ENCODE data around the gene SSBP2.
"Not testable (repeated sequence)": the region's sequence is repeated elsewhere in the genome, so short reads cannot be mapped to it uniquely, and the experiment has no call there.

The SSBP2 gene

DNA sequence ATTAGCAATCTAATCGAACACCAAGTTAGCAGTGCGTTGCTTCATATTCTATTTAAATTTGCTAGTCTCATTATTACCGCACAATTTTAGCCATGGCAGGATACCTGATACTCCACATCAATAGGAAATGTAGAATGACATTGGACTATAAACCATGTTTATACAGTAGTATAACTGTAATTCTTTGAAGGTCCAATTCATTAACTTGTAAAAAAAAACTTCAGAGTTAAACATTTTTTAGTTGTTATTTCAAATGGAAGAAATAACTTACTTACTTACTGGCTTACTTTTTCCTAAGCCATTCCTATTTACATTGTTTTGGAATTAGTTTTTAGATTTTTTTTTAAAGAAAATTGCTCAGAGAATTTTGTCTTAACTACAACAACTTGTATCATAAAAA lies 321.5 kb downstream of the SSBP2 start:
- H3K4me3 Mint-ChIP-seq = no peak overlapping the region
- no peak overlapping the region for H3K27ac Mint-ChIP-seq
- H3K4me1 Mint-ChIP-seq (ENCODE audit: low read depth) = peaks cover 6% of the 10 kb centered on the region
- H3K9me3 Mint-ChIP-seq = no peaks in the 10 kb centered on the region
- H3K36me3 Mint-ChIP-seq (ENCODE audit: low read depth) = no peaks in the 10 kb centered on the region
- H3K27me3 Mint-ChIP-seq (ENCODE audit: low read depth) = no peaks in the 10 kb centered on the region

DNA sequence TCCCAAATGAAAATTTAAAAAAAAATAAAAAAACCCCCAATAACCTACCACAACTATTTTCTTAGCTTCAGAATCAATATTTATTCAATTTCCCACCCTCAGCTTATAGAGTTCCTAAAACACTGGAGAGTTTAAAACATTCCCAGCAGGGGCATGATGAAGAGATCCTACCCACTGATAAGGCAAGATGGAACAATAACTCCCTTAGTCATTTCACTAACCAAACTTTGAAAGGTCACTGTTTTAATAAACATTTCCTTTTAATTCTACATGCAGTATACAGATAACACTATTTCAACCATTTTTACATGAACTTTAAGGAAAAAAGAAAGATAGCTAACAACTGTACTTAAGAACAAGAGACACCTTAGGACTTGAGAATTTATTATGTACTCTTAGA lies 322.0 kb downstream of the SSBP2 start:
- Mint-ChIP-seq H3K4me1 (ENCODE audit: low read depth) (peaks cover 6% of the 10 kb centered on the region), H3K4me3 (no peak overlapping the region), H3K27ac (no peak overlapping the region)

DNA sequence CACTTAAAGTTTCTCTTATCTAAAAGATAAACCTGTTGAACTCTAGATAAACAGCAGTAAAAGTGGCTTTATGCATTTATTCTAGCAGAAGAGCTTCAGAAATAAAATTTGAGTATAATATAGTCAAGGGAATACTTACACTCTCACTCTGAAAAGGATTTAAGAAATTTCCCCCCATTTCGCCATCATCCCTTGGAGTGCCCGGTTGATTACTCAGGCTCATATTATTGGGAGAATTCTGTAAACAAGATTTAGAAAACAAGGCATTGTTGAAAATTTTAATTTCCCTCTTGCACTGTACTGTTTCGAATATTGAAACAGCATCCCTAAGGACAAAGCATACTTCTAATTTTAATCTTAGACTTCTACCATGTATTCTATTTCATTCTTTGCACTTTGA lies 322.5 kb downstream of the SSBP2 start:
- Mint-ChIP-seq H3K4me3 (no peak overlapping the region), H3K4me1 (ENCODE audit: low read depth) (peaks cover 6% of the 10 kb centered on the region), H3K9me3 (no peaks in the 10 kb centered on the region), H3K27me3 (ENCODE audit: low read depth) (no peaks in the 10 kb centered on the region), H3K36me3 (ENCODE audit: low read depth) (no peaks in the 10 kb centered on the region), H3K27ac (no peak overlapping the region)

More for the DNA sequence above, 322.0 kb downstream of the SSBP2 start:
- no peaks in the 10 kb centered on the region for H3K27me3 Mint-ChIP-seq (ENCODE audit: low read depth)
- H3K36me3 Mint-ChIP-seq (ENCODE audit: low read depth) = no peaks in the 10 kb centered on the region
- H3K9me3 Mint-ChIP-seq = no peaks in the 10 kb centered on the region

DNA sequence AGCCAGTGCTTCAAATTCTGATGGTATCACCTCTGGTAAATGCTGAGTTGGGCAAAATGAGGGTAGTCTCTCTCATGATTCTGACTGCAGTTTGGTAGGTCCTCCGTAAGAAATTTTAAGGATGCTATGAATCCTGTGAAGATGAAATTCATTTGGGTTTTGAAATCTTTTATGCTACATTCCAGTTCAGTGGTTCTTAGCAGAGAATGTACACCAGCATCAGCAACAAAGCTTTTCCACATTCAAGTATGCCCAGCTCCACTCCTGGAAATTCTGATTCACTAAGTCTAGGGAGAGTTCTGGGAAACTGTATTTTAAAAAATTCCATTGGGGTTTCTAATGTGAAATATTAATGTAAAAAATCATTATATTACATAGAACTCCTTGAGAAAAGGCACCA lies 323.3 kb downstream of the SSBP2 start:
- Mint-ChIP-seq H3K36me3 (ENCODE audit: low read depth) (no peaks in the 10 kb centered on the region), H3K27ac (no peak overlapping the region), H3K9me3 (no peaks in the 10 kb centered on the region), H3K27me3 (ENCODE audit: low read depth) (no peaks in the 10 kb centered on the region), H3K4me1 (ENCODE audit: low read depth) (peaks cover 6% of the 10 kb centered on the region), H3K4me3 (no peak overlapping the region)

DNA sequence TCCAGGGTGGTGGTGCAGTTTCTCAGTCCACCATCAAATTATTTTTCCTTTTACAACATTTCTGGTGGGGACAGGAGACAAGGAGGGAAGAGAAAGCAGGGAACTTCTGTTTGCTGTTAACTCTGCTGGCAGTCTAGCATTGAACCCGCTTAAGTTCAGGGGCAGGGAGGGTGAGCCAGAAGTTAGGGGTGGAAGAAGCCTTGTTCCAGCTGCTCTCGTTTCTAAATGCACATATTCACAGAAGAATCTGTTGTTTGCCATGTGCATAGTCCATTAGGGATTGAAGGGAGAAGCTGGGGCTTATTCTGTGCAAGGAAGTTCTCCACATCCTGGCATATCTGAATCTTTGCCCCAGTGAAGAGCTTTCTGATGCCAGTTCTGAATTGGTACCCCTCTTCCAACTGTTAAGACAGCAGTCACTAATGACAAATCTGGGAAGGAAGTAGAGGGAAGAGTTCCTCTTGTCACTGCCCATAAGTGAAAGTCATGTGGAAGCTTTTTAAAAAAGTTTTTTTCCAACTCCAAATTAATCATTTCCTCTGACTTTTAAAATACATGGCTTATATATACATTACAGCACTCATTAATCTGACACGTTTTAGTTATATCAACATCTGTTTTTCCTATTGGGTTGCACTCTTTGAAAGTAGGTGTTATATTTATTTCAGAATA lies 324.4 kb downstream of the SSBP2 start:
- H3K4me1 Mint-ChIP-seq (ENCODE audit: low read depth) = peaks cover 10% of the 10 kb centered on the region
- H3K27me3 Mint-ChIP-seq (ENCODE audit: low read depth) = no peaks in the 10 kb centered on the region
- H3K27ac Mint-ChIP-seq = no peak overlapping the region
- no peaks in the 10 kb centered on the region for H3K9me3 Mint-ChIP-seq
- no peak overlapping the region for H3K4me3 Mint-ChIP-seq
- H3K36me3 Mint-ChIP-seq (ENCODE audit: low read depth) = no peaks in the 10 kb centered on the region

DNA sequence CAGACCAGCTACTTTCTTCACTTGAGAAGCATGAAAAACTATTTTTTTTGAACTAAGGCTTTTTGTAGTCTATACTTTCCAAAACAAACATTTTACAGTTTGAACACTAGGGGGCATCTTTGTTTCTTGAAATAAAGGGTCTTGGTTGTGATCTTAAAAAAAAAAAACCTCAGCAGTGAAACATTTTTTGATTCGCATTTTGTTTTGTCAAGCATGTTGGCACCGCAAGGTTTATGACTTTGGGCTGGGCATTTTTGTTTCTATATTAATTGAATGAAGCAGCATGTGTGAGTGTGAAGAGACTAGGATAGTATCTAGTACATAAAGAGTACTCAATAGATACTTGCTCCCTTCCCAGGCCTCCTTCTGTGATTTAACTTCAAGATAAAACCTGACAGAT lies 325.3 kb downstream of the SSBP2 start:
- H3K36me3 Mint-ChIP-seq (ENCODE audit: low read depth) = no peaks in the 10 kb centered on the region
- H3K4me3 Mint-ChIP-seq = no peak overlapping the region
- no peak overlapping the region for H3K27ac Mint-ChIP-seq
- no peaks in the 10 kb centered on the region for H3K9me3 Mint-ChIP-seq
- no peaks in the 10 kb centered on the region for H3K27me3 Mint-ChIP-seq (ENCODE audit: low read depth)
- peaks cover 19% of the 10 kb centered on the region for H3K4me1 Mint-ChIP-seq (ENCODE audit: low read depth)

DNA sequence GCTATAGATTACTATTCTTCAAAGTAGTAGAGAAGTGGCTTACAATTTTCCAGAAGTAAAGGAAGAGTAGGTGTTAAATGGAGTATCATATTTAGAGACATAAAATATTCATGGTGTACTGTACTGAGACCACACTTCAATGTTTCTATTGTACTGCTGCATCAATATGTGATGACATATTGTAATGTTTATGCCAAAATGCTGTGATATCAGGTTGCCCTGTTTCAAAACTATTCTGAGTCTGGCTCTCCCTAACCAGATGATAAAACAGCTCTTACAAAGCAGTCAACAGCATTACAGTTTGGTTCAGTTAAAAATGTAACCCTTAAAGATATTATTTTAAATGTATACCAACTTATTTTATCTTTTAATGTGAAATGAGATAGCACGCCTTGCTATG lies 326.2 kb downstream of the SSBP2 start:
- Mint-ChIP-seq H3K27ac (no peak overlapping the region), H3K36me3 (ENCODE audit: low read depth) (no peaks in the 10 kb centered on the region), H3K4me1 (ENCODE audit: low read depth) (peaks cover 26% of the 10 kb centered on the region), H3K9me3 (no peaks in the 10 kb centered on the region), H3K4me3 (no peak overlapping the region), H3K27me3 (ENCODE audit: low read depth) (no peaks in the 10 kb centered on the region)

DNA sequence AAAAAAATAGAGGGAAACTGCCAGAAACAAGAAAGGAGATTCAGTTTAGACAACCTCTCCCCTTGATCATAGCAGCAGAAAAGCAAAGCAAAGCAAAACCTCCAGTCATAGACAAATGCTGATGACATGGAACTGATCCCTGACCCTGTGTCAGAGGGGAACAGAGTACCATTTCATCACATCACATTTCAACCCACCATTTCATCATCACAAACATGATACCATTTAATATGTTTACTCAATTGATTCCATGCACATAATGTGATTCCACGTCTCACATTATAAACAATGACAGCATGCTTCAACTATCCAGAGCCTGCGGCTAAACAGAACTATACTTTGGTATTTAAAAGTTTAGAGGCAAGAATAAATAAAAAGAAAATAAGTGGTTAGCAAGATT lies 328.2 kb downstream of the SSBP2 start:
- no peaks in the 10 kb centered on the region for H3K27me3 Mint-ChIP-seq (ENCODE audit: low read depth)

DNA sequence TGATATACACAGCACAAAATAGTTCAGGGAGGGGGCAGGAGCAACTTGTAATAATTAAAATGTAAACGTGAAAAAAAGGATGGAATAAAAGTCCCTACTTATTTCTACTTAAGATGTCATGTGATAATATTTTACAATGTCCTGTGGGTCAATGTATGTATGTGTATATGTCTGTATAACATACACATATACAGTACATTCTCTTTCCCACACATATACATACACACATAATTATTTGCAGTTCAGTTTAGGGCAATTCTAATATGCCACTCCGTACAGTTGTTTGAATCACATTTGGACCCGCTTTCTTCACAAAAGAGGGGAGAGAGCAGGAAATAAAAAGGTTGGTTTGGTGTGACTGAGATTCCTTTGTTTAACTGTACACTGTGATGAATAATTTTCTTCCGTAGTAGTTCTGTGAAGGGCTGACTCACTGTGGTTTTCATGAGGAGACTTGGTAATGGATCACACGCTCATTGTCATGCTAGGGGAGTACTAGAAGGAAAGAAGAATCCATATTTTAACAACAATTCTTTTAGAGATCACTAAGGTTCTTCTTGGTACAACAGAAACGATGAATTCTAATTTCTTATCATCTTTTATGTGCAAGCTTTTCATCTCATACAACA lies 330.7 kb downstream of the SSBP2 start:
- Mint-ChIP-seq H3K4me1 (ENCODE audit: low read depth) (peaks cover 24% of the 10 kb centered on the region), H3K4me3 (peak overlapping the region; percentile 10), H3K27me3 (ENCODE audit: low read depth) (no peaks in the 10 kb centered on the region), H3K27ac (peak overlapping the region; percentile 73), H3K9me3 (no peaks in the 10 kb centered on the region), H3K36me3 (ENCODE audit: low read depth) (peaks cover 1% of the 10 kb centered on the region)

More for the DNA sequence above, 328.2 kb downstream of the SSBP2 start:
- no peaks in the 10 kb centered on the region for H3K9me3 Mint-ChIP-seq
- H3K4me1 Mint-ChIP-seq (ENCODE audit: low read depth) = peaks cover 29% of the 10 kb centered on the region
- peaks cover 1% of the 10 kb centered on the region for H3K36me3 Mint-ChIP-seq (ENCODE audit: low read depth)
- no peak overlapping the region for H3K4me3 Mint-ChIP-seq
- no peak overlapping the region for H3K27ac Mint-ChIP-seq

DNA sequence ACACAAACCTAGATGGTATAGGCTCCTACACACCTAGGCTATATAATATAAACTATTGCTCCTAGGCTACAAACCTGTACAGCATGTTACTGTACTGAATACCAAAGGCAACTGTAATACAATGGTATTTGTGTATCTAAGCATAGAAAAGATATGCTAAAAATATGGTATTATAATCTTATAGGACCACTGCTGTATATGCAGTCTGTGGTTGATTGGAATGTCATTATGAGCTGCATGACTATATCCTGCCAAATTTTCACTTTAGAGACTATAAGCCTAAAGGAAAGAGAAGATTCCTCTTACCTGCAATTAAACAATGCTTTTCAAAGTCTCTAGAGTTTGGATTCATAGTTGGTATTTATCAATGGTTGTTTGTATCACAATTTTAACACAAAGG lies 332.3 kb downstream of the SSBP2 start:
- Mint-ChIP-seq H3K36me3 (ENCODE audit: low read depth) (peaks cover 1% of the 10 kb centered on the region), H3K27ac (no peak overlapping the region), H3K9me3 (no peaks in the 10 kb centered on the region), H3K4me1 (ENCODE audit: low read depth) (peaks cover 24% of the 10 kb centered on the region), H3K4me3 (no peak overlapping the region), H3K27me3 (ENCODE audit: low read depth) (no peaks in the 10 kb centered on the region)

DNA sequence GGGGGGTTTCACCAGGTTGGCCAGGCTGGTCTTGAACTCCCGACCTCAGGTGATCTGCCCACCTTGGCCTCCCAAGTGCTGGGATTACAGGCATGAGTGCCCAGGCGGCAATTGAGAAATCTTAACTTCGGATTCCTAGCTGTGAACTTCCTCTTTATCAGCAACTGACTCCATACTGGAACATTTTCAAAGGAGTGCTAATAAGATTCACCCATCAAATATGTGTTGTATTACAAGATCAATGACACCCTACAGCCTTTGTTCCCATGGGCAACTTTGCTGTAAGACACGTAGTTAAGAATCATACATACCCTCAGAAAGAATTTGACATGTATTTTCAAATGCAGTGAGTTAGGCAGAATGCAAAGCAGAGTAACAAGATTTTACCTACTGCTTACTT lies 333.8 kb downstream of the SSBP2 start:
- no peaks in the 10 kb centered on the region for H3K27me3 Mint-ChIP-seq (ENCODE audit: low read depth)
- peaks cover 21% of the 10 kb centered on the region for H3K4me1 Mint-ChIP-seq (ENCODE audit: low read depth)
- H3K36me3 Mint-ChIP-seq (ENCODE audit: low read depth) = peaks cover 3% of the 10 kb centered on the region
- no peak overlapping the region for H3K27ac Mint-ChIP-seq
- no peaks in the 10 kb centered on the region for H3K9me3 Mint-ChIP-seq
- no peak overlapping the region for H3K4me3 Mint-ChIP-seq

DNA sequence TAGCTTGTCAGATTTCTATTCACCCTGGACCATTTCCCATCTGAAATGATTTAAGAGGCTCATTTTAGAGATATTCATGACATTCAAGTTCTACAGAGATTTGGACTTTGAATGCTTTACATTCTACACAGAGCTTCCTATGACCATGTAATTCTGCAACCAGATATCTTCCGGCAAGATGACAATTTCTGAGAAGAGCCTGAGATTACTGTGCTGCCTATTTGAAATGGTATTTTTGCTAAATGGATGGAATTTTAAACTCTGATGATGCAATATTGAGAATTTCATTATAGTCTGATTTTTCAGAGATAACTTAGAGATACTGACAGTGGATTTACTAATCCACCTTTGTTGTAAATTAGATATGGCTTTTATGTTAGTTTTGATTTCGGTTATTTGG lies 341.0 kb downstream of the SSBP2 start:
- Mint-ChIP-seq H3K27ac (no peak overlapping the region), H3K9me3 (no peaks in the 10 kb centered on the region), H3K4me1 (ENCODE audit: low read depth) (no peaks in the 10 kb centered on the region)

DNA sequence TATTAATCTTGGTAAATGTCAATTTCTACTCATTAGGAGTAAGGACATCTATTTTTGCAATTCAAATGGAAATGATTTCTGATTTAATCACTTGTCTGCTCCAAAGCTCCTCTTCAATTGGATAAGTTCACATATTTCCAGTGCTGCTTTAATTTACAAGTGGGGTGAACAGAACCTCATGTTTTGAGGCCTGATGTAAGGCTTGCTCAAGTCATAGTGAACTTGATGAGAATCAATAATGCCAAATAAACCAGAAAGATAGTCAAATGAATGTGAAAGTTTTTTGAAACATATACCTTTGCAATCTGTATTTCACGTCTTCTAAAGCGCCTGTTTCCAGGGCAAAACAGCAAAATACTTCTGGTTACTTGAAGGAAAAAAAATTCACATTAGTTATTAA lies 341.5 kb downstream of the SSBP2 start:
- no peaks in the 10 kb centered on the region for H3K4me1 Mint-ChIP-seq (ENCODE audit: low read depth)
- peaks cover 3% of the 10 kb centered on the region for H3K36me3 Mint-ChIP-seq (ENCODE audit: low read depth)
- no peaks in the 10 kb centered on the region for H3K27me3 Mint-ChIP-seq (ENCODE audit: low read depth)
- H3K27ac Mint-ChIP-seq = no peak overlapping the region
- H3K9me3 Mint-ChIP-seq = no peaks in the 10 kb centered on the region
- H3K4me3 Mint-ChIP-seq = no peak overlapping the region

More for the DNA sequence above, 341.0 kb downstream of the SSBP2 start:
- no peak overlapping the region for H3K4me3 Mint-ChIP-seq
- peaks cover 3% of the 10 kb centered on the region for H3K36me3 Mint-ChIP-seq (ENCODE audit: low read depth)
- H3K27me3 Mint-ChIP-seq (ENCODE audit: low read depth) = no peaks in the 10 kb centered on the region

DNA sequence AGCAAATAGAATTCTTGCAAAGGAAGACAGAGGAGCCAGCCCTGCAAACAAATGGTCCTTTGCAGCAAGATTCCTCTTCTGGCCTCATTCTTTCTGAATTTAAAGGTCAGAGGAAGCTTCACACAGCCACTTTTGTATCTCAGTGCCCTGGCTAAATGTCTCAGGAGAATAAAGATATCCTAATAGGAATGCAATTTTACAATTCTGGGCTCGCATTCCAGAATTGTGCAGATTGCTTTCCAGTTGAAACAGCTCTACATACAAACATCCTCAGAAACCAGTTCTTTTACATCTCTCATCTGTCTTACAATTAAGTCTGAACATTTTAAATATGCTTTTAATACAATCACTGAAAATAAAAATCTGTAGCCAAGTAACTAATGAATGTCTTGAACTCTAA lies 342.4 kb downstream of the SSBP2 start:
- H3K36me3 Mint-ChIP-seq (ENCODE audit: low read depth) = peaks cover 3% of the 10 kb centered on the region
- H3K9me3 Mint-ChIP-seq = no peaks in the 10 kb centered on the region
- no peak overlapping the region for H3K4me3 Mint-ChIP-seq
- no peak overlapping the region for H3K27ac Mint-ChIP-seq
- H3K27me3 Mint-ChIP-seq (ENCODE audit: low read depth) = peaks cover 3% of the 10 kb centered on the region
- H3K4me1 Mint-ChIP-seq (ENCODE audit: low read depth) = no peaks in the 10 kb centered on the region

DNA sequence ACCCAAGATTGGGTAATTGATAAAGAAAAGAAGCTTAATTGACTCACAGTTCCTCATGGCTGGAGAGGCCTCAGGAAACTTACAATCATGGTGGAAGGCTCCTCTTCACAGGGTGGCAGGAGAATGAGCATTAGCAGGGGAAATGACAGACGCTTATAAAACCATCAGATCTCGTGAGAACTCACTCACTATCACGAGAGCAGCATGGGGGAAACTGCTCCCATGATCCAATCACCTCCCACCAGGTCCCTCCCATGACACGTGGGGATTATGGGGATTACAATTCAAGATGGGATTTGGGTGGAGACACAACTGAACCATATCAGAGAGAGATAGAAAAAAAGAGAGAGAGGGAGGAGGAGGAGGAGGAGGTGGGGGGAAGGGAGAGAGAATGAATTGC lies 343.1 kb downstream of the SSBP2 start:
- H3K4me1 Mint-ChIP-seq (ENCODE audit: low read depth); H3K4me3 Mint-ChIP-seq; H3K36me3 Mint-ChIP-seq (ENCODE audit: low read depth); H3K9me3 Mint-ChIP-seq; H3K27me3 Mint-ChIP-seq (ENCODE audit: low read depth); H3K27ac Mint-ChIP-seq: not testable (repeated sequence)
